Cerebellar cortex (tissue), 1 donor: ENCODE results near the gene RTN3.
"Not testable (repeated sequence)": the region's sequence is repeated elsewhere in the genome, so short reads cannot be mapped to it uniquely, and the experiment has no call there.

Experiments used
- DNase-seq: peaks from one replicate; pipeline ENCODE4 v3.0.0-alpha.2; 2015; ENCODE audit warnings: low spot score

RTN3 gene

DNA sequence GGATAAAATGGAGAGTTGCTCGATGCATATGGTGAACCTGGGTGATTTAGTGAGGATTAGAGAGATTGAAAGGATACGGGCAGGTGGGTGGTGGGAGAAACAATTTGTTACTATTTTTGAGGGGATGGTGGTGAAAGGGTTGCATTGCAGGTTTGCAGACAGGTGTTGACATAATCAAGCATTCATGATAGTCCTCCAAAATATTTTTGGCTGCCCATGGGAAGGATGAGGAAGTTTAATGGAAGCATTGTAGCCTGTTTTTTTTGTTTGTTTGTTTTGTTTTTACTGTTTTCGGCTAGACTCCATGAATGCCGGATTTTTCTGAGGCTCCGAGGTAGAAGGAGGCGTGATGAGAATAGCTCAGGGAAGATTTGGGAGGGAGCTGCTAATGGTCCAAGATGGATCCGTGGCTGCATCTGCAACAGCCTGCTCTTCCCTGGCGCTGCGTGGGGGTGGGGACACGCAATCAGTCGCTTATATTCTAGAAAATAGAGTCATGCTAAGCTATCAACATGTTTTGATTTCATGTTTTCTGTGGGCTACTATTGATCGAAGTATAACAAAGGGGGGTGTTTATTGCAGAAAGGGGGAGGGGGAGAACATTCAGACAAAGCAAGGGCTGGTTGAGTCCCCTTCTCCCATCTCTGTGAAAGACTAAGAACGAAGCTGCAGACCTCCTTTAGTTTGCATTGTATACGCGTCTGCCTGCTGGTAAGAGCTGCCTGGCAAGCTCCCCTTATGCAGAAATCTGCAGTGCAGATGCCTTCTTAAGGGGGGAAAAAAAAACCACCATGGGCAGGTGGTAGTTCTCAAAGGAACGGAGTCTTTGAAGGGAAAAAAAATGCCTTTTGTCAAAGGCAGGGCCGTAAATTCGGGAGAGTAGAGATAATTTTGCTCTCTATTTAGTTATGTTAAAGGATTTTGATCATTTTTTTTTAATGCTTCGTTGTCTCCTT is 1.0 kb downstream of the RTN3 start:
- DNase-seq, result peak; percentile 68

DNA sequence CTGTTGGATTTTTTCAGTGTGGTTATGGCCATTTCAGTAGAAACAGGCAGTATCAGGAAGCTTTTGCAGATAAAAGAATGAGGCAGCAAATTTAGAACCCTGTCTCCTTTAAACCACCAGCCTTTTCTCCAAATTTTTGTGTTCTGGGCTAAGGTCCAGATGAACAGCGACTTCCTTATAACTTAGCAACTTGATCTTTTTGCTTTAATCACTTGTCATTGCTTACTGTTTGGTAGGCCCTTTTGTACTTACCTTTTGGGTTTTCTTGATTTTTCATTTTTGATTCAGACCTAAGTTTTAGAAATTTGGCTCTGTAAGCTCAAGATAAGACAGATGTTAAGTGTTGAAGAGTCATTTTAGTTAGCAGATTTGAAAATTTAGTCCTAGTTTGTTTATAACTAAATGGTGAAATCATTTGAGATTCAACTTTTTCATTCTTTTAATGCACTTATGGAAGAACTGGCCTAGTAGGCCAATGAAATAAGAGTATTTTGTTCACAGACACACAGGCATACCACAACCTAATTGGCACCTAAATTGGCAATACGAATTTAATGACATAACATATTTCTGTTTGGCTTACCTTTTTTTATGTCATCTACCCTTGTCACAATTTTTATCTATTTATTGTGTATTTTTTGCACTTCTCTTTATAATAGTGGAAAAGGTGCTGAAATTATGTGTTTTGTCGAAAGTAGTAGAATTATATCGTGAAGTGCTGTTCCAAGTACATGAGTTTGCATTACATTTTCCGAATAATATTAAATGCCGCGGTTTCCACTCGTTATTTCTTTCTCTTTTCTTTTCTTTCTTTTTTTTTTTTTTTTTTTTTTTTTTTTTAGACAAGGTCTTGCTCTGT is 2.1 kb downstream of the RTN3 start:
- peak; percentile 34 for DNase-seq

DNA sequence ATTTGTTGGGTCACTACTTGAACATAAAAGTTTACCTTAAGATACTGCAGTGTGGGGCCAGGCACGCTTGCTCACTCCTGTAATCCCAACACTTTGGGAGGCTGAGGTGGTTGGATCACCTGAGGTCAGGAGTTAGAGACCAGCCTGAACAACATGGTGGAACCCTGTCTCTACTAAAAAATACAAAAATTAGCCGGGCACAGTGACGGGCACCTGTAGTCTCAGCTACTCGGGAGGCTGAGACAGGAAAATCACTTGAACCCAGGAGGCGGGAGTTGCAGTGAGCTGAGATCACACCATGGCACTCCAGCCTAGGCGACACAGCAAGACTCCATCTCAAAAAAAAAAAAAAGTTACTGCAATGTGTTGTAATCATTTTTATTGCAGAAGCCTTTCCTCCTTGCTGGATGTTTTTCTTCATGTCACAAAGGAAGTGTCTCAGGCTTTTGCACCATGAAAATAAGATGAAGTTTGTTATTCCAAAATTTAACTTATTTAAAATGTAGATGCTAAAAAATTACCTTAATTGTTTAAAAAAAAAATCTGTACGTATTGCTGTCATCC is 3.9 kb downstream of the RTN3 start:
- DNase-seq, result not testable (repeated sequence)

DNA sequence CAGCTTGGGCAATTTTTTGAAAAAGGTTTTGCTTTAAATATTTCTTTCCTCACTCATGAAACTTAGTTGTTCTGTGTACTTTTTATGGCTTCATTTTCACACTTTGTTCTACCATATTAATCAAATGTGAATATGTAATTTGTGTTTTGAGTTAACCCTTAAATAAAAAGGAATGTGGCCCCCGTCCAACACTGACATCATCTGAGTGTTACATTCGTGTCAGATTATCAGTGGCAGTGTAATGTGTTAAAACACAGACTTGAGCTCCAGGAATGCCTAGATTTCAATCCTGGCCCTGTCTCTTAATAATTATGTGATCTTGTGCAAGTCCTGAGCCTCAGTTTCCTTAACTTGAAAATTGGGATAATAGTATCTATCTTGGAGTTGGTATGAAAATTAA is 5.6 kb downstream of the RTN3 start:
- DNase-seq, result no peak

DNA sequence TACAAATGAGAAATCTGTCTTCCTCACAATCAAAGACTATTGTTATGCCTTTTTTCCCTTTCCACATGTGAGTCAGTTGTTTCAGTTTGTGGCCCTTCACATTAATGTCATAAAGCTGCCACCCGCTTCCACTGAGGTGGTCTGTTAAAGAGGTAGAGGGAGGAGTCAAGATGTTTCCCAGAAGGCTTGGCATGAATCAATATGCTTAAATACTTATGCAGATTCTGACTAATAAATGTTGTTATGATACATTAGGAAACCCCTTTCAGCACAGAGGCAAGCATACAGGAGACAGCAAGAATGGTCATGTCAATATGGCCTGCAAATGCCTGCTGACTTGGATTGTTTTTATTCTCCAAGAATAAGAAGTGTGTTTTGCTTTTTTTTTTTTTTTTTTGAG is 6.5 kb downstream of the RTN3 start:
- DNase-seq, result no peak

DNA sequence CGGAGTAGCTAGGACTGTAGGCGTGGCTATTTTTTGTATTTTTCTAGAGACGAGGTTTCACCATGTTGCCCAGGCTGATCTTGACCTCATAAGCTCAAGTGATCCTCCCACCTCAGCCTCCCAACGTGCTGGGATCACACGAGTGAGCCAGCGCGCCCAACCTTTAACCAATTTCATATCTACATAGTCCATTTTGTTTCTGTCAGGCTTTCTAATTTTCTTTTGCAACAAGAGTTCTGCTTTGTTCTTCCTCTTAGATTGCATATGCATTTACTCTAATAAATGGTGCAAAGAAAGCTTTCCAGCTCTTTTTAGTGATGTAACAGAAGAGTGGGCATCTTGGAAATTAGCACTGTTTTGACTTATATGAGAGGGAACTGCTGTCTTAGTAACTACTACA is 13.3 kb downstream of the RTN3 start:
- no peak for DNase-seq

DNA sequence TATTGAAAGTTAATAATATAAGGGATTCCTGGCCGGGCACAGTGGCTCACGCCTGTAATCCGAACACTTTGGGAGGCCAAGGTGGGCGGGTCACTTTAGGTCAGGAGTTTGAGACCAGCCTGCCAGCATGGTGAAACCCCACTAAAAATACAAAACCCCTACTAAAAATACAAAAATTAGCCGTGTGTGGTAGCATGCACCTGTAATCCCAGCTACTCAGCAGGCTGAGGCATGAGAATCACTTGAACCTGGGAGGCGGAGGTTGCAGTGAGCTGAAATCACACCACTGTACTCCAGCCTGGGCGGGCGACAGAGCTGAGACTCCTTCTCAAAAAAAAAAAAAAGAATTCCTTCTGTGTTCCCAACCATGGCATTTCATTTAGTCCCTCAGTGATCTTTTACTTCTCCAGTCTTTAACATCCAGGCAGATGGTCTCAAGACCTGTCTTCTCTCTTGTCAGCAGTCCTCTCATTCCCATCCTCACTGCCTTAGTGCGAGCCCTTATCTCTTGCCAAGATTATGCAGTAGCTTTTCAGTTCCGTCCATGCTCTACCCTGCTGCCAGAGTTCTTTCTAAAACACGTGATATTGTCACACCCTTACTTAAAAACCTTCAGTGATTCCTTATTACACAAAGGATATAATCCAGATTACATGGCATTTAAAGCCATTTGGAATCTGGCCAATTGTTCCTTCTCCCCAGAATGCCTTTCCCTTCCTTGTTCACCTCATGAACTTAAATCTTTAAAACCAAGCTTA is 17.9 kb downstream of the RTN3 start:
- DNase-seq, result peak; percentile 62

DNA sequence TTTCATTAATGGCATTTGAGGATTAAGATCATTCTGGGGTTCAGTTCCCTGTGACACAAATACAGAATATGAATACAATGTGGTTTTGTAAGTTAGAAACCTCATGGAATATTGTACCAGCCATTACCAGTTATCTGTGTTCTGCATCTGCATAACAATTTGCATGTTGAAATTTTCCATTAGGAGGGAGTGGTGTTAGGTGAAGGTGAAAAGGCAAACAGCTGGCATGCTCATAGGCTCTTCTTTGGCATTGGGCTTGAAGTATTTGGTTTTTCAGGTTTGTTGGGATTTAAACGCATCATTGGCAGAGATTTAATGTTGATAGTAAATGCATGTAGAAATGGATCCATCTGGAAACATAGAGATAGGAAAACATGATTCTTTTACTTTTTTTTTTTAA is 18.6 kb downstream of the RTN3 start:
- no peak for DNase-seq

DNA sequence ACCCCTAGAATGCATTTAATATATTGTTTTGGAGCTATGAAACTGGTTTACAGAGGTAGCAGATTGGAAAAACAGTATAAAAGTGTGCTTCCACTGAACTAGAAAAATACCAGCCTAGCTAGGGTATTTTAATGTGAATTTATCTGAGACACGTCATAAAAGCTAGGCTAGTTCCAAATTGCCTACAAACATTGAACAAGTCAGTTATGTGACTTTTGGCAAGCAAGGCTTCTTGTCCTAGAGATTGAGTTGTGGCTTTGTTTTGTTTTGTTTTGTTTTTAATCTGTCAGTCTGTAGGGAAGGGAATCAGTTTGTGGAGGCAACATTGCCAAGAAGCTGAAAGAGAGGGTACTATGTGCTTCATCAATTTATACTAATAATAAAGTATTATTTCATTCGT is 24.2 kb downstream of the RTN3 start:
- DNase-seq, result no peak

DNA sequence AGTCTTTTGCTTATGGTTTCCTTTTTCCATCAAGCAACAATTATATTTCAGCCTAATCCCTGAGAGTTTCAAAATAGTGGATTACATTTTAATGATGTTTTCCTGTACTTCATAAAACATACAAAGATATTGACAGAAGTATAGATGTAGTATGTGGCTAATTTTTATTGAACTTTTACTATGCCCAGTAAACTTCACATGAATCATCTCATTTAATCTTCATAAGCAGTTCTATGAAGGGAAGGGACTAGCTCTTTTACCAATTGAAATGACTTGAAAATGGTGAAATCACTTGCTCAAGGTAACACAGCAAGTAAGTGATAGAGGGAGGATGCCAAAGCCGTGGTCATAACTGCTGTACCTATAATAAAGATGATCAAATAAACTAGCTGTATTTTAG is 27.5 kb downstream of the RTN3 start:
- DNase-seq, result no peak

DNA sequence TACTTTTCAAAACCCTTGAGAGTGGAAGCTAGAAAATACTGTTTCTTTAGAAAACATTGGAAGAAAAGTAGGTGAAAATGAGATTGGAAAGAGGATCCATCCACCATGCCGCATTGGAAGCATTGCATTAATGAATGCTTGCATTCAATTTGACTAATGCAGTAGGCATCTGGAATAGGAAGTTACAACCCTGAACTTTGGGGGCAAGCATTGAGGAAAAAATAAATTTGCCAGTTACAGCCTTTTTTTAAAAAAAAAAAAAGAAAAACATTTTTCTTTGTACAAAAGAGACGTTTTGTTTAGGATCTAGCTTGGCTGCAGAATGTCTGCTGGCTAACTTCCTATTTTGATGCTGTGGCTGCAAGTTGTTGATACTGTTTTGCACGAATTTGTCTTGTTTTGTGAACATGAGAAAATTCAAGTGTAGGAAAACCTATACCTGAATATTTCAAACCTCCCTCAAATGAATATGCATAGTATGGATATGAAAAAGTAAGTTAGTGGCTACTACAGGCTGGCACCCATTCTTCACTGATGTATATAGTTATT is 28.1 kb downstream of the RTN3 start:
- no peak for DNase-seq

DNA sequence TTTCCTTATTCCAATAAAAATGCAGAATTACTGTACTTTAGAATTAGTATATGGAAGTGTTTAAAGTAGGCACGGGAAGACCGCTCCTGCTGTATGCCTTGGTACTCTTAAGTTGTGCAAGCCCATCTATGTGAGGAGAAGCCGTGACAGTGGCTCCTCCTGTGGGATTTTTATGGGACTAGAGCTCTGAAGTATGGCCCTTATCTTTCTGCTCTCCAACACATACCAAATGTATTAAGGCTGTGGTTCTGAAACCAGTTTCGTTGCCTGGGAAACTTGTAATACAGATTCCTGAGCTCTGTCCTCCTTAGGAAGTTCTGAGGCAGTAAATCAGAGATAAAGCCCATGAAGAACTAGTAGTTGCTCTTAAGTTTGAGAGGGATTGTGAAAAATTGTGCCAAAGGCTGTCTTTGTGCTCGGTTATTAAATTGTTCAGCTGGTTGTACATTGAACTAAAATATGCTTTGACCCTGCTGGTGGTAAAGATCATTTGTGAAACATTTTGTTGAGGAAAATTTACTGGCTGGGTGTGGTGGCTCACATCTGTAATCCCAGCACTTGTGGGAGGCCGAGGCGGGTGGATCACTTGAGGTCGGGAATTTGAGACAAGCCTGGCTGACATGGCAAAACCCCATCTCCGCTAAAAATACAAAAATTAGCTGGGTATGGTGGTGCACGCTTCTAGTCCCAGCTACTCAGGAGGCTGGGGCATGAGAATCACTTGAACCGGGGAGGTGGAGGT is 29.3 kb downstream of the RTN3 start:
- DNase-seq, result no peak

DNA sequence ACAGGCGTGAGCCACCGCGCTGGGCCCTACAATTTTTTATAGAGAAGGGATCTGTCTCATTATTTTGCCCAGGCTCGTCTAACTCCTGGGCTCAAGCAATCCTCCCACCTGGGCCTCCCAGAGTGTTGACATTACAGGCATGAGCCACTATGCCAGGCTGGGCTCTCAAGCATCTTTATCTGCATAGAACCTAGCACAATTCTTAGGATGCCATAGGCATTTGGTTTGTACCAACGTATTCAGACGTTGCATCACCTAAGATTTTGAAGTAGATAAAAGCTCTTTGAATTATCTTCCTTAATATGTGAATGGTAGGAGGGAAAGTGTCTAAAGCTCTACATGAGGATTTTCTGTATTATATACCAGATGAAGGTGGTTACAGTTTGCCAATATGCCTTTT is 30.5 kb downstream of the RTN3 start:
- DNase-seq, result no peak

DNA sequence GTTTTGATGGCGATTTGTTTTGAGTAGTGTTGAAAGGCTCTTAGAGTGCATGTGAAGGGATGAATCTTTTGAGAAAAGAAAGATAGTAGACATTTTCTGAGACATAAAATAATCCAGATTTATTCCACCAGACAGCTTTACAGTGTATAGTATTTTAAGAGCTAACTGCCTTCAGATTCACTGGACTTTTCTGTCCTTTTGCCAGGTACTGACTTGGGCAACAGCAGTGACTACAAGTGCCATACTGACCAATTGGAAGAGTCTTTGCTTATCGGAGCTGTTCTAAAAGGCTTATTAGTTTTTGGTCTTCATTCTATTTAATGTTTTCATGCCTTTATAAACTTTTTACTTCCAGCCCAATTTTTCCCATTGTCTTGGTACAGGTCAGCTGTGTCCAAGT is 32.5 kb downstream of the RTN3 start:
- no peak for DNase-seq

DNA sequence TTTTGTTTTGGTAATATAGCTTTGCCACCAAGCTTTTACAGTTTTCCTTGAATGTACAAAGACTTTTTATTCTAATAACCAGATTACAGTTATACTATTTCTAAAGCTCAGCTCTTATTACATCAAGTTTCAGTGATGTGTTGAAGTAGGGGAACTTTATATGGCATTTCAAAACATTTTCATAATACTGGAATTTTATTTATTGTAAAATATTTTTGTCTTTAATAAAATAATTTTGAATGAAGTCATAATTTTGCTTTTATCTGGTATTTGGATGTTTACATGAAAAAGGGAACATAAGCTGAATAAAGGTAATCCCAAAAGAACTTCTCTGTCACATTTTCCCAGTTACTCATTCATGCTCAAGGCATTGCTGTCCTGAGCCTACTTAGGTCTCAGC is 34.7 kb downstream of the RTN3 start:
- no peak for DNase-seq

DNA sequence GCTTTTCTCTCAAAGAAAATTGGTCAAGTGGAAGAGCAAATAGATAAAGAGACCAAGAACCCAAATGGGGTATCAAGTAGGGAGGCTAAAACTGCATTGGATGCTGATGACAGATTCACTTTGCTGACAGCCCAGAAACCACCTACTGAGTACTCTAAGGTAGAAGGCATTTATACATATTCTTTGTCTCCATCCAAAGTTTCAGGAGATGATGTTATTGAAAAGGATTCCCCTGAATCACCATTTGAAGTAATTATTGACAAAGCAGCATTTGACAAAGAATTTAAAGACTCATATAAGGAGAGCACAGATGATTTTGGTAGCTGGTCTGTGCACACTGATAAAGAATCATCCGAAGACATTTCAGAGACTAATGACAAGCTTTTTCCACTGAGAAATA is 37.7 kb downstream of the RTN3 start:
- DNase-seq, result no peak

DNA sequence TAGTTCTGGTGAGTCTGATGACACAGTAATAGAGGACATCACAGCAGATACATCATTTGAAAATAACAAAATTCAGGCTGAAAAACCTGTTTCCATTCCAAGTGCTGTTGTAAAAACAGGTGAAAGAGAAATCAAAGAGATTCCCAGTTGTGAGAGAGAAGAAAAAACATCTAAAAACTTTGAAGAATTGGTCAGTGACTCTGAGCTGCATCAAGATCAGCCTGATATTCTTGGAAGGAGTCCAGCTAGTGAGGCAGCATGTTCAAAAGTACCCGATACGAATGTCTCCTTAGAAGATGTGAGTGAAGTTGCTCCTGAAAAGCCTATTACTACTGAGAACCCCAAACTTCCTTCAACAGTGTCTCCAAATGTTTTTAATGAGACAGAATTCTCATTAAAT is 38.7 kb downstream of the RTN3 start:
- peak; percentile 51 for DNase-seq

DNA sequence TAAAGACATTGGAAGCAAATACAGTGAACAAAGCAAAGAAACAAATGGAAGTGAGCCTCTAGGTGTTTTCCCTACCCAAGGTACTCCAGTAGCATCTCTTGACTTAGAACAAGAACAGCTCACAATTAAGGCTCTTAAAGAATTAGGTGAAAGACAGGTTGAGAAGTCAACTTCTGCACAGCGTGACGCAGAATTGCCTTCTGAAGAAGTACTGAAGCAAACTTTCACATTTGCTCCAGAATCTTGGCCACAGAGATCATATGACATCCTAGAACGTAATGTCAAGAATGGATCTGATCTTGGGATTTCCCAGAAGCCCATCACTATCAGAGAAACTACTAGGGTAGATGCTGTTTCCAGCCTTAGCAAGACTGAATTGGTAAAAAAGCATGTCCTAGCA is 39.3 kb downstream of the RTN3 start:
- DNase-seq, result no peak

DNA sequence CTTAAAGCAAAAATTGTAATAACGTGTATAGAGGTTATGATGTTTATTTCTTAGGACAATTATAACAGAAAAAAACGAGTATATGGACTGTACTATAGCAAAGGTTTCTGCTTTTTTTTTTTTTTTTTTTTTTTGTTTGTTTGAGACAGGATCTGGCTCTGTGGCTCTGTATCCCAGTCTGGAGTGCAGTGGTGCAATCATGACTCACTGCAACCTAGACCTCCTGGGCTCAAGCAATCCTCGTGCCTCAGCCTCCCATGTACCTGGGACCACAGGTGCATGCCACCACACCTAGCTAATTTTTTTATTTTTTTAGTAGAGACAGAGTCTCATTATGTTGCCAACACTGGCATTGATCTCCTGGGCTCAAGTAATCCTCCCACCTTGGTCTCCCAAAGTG is 48.0 kb downstream of the RTN3 start:
- DNase-seq, result no peak

DNA sequence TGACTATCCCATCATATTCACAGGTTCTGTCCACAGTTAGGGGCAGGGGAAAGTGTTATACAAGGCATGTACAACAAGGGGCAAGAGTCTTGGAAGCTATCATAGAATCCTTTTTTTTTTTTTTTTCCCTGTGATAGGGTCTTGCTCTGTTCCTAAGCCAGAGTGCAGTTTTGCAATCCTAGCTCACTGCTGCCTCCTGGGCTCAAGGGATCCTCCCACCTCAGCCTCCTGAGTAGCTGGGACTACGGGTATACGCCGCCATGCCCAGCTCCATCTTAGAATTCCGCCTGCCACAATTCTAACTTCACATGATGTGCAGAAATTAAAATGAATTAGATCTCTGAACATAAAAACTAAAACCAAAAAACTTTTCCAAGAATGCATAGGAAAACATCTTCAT is 55.6 kb downstream of the RTN3 start:
- no peak for DNase-seq

DNA sequence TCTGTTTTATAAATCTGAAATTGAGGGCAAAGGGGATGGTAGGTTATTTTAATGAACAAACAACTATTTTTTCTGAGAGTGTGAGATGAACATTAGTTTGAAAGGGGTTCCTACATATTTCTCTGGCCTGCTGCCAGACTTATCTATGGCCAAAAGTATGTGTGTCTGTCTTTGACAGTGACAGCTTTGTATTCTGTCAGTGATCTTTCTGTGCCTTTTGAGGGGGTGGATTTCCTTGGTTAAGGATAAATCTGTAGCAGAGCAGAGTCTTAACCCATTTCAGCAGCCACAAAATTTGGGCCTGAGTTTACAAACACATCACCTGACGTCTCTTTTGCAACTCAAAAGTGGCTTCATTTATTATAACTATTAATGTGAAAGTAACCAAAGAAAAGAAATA is 56.4 kb downstream of the RTN3 start:
- no peak for DNase-seq
